ENCODE results near the gene EIF2AK2. TPM values are rescaled to one million over a fixed set of nuclear protein-coding genes. Genes with fewer than 3 reads are reported as not detected.

Gene EIF2AK2
- total RNA-seq, 4 donors from 2014 or later, result 19.1 to 46.8 (median 22.5) TPM

- DNase-seq (ENCODE audit: low spot score), result no peak
Measured at GRCh38 chr2:37102588-37102987, 54.2 kb downstream of the EIF2AK2 start.

DNA sequence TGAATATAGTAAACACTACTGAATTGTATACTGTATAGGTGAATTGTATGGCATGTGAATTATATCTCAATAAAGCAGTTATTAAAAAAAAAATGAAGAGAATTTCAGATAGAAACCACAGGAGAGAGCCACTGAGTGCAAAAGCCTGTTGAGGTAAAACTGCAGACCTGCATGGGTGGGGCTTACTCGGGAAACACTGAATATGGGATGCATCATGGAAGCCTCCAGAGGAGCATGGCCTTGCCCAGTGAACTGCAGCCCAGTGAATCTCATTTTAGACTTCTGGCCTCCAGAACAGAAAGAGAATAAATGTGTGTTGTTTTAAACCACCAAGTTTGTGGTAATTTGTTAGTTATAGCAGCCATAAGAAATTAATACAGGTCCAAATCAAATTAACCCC, 56.7 kb downstream of the EIF2AK2 start:
- TF ChIP-seq, protein P1, sequence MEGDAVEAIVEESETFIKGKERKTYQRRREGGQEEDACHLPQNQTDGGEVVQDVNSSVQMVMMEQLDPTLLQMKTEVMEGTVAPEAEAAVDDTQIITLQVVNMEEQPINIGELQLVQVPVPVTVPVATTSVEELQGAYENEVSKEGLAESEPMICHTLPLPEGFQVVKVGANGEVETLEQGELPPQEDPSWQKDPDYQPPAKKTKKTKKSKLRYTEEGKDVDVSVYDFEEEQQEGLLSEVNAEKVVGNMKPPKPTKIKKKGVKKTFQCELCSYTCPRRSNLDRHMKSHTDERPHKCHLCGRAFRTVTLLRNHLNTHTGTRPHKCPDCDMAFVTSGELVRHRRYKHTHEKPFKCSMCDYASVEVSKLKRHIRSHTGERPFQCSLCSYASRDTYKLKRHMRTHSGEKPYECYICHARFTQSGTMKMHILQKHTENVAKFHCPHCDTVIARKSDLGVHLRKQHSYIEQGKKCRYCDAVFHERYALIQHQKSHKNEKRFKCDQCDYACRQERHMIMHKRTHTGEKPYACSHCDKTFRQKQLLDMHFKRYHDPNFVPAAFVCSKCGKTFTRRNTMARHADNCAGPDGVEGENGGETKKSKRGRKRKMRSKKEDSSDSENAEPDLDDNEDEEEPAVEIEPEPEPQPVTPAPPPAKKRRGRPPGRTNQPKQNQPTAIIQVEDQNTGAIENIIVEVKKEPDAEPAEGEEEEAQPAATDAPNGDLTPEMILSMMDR (IDR thresholded peaks at IDR 0.05), result no peak
- no peak for ATAC-seq (ENCODE audit: low FRiP score)
- no peak for DNase-seq (ENCODE audit: low spot score)

More at GRCh38 chr2:37102588-37102987, 54.2 kb downstream of the EIF2AK2 start:
- no peak for ATAC-seq (ENCODE audit: low FRiP score)
- TF ChIP-seq, protein P1 (IDR thresholded peaks at IDR 0.05), result no peak

DNA sequence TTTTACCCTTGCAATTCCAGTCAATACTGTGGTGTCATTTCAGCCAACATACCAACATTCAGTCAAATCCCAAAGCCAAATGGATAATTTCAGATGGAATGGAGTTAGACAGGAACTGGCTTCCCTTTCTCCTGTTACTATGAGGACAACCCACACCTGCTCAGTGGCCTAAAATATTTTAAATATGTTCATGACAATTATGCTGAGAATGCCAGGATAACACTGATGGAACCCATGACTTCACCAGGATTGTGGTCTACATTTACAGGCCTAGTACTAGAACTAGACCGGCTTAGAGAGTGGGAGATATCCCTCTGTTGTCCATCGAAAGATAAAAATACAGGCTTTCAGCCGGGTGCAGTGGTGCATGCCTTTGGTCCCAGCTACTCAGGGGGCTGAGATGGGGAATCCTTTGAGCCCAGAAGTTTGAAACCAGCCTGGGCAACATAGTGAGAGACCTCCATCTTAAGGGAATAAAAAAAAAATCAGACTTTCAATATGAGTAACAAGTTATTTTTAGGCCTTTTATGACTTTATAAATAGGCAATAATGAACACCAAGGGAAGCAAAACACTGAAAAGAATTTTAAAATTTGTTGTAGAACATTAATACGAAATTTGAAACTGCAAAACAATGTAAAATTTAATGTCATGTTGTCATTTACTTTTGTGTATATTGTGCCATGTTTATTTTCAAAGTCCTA, 58.2 kb downstream of the EIF2AK2 start:
- DNase-seq (ENCODE audit: low spot score), result no peak
- TF ChIP-seq, protein P1 (IDR thresholded peaks at IDR 0.05), result no peak
- no peak for ATAC-seq (ENCODE audit: low FRiP score)

GRCh38 chr2:37096568-37096967, 60.2 kb downstream of the EIF2AK2 start:
- no peak for DNase-seq (ENCODE audit: low spot score)
- TF ChIP-seq, protein P1 (IDR thresholded peaks at IDR 0.05), result no peak
- no peak for ATAC-seq (ENCODE audit: low FRiP score)

- ATAC-seq (ENCODE audit: low FRiP score) (no peak), DNase-seq (ENCODE audit: low spot score) (no peak)
- TF ChIP-seq, protein P1 (IDR thresholded peaks at IDR 0.05), result no peak
Measured at GRCh38 chr2:37091873-37092272, 64.9 kb downstream of the EIF2AK2 start.

- DNase-seq (ENCODE audit: low spot score) (no peak), ATAC-seq (ENCODE audit: low FRiP score) (no peak)
- TF ChIP-seq, protein P1 (IDR thresholded peaks at IDR 0.05), result no peak
Measured at GRCh38 chr2:37090019-37090477, 66.7 kb downstream of the EIF2AK2 start.

- DNase-seq (ENCODE audit: low spot score), result no peak
- TF ChIP-seq, protein P1 (IDR thresholded peaks at IDR 0.05), result no peak
- no peak for ATAC-seq (ENCODE audit: low FRiP score)
Measured at GRCh38 chr2:37085731-37086147, 71.0 kb downstream of the EIF2AK2 start.

All from omental fat pad (tissue), 4 donors.